HL-60/S4 treated with retinoic acid at 250 ng/mL for 4 days and 3 days (cell line): Measurements from ENCODE around the gene DYNC1LI2.
"Not testable (repeated sequence)": the region's sequence is repeated elsewhere in the genome, so short reads cannot be mapped to it uniquely, and the experiment has no call there.

Experiments used
- in situ Hi-C: fragments of 300-500 bp; cut with MboI; formaldehyde crosslinking; loops from 2 replicates; pipeline ENCODE4 v1.7.0; 2022; ENCODE audit warnings: low sequenced_read_pairs

DYNC1LI2 gene

DNA sequence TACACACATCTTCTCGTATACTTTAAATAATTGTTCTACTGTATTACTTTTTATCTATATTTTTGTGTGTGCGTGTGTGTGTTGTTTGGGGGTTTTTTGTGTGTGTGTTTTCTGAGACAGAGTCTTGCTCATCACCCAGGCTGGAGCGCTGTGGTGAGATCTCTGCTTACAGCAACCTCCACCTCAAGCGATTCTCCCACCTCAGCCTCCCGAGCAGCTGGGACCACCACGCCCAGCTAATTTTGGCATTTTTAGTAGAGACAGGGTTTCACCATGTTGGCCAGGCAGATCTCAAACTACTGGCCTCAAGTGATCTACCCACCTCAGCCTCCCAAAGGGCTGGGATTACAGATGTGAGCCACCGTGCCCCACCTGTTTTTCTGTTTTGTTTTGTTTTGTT lies 53.4 kb downstream of the DYNC1LI2 start:
- in situ Hi-C loops: no loop called here

GRCh38 chr16:66696669-66697630 lies 54.5 kb downstream of the DYNC1LI2 start, which contains the start of gene CMTM4:
Gene CMTM4 (minus strand): TSS chr16:66696743. CDS start chr16:66696525, 218 bp downstream.
- in situ Hi-C loops: no loop called here

DNA sequence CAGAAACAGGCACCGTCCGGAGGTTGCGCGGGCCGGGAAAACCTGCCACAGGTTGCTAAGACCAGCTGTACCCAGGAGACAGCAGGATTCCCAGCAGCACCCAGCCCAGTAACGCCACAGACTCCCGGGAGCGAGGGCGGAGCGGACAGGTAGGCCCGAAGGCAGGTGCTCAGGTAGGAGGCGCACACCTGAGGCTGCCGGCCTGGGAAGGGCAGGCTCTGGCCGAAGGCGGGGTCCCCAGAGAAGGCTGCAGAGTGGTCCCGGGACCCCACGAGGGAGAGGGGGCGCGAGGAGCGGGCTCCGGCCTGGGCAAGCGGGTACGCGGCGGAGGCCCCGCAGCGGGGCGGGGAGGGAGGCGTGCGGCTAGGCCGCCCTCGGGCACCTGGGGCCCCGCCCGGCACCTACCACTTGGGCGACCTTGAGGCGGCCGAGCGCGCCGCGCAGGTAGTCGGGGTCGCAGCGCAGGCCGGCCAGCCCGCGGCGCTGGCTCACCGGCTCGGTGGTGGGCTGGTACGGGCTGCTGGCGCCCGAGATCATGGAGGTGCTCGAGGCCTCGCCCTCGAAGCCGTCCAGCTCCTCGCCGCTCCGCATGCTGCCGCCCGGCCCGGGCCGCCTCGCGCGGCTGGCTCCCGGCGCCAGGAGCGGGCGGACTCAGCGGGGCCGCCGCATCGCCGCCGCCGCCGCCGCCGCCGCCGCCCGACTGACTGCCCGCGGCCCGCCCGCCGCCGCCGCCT lies 55.3 kb downstream of the DYNC1LI2 start:
- in situ Hi-C loops: no loop called here

- in situ Hi-C loops: no loop called here
Measured at GRCh38 chr16:66695471-66695934, 55.9 kb downstream of the DYNC1LI2 start.

- in situ Hi-C loops: no loop called here
Measured at GRCh38 chr16:66693149-66693548, 58.3 kb downstream of the DYNC1LI2 start.

GRCh38 chr16:66692341-66692740 lies 59.1 kb downstream of the DYNC1LI2 start:
- in situ Hi-C loops: no loop called here

DNA sequence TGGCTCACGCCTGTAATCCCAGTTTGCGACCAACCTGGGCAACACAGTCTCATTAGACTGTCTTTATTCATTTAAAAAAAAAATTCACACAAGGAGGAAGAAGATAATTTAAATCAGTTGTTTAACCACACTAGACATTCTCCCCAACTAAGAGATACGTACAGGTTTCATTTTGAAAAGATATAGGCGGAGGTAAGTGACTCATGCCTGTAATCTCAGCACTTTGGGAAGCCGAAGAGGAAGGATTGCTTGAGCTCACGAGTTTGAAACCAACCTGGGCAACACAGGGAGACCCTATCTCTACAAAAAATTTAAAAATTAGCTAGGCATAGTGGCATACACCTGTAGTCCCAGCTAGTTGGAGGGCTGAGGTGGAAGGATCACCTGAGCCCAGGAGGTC lies 60.2 kb downstream of the DYNC1LI2 start:
- in situ Hi-C loops: no loop called here

DNA sequence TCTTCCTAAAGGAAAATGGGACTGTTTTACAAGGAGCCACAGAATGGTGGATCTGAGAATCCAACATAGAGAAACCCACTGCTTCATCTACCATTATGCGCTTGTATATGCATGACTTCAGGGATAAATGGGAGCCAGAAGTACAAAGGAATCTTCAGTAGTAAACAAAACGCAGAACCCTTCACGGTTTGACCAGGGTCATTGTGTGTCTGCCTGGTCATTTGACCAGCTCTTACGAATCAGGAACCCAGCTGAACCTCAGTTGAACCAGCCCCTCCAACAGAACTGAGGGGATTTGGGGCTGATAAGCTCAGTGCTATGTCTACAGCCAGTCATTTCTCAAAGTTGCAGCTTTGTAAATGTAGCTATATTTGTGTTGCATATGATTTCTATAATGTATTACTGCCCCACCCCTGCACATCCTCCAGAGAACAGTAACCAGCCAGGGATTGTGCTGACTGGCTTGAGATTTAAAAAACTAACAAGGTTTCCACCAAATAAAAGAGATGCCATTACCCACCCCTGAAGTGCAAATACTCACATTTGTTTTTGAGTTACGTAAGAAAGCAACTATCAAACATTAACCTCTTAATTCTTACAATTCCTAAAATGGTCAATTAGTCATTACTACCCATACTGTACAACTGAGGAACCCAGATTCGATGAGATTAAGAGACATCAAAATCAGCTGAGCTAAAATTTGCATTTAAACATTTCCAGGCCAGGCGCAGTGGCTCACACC lies 61.1 kb downstream of the DYNC1LI2 start:
- in situ Hi-C loops: no loop called here

DNA sequence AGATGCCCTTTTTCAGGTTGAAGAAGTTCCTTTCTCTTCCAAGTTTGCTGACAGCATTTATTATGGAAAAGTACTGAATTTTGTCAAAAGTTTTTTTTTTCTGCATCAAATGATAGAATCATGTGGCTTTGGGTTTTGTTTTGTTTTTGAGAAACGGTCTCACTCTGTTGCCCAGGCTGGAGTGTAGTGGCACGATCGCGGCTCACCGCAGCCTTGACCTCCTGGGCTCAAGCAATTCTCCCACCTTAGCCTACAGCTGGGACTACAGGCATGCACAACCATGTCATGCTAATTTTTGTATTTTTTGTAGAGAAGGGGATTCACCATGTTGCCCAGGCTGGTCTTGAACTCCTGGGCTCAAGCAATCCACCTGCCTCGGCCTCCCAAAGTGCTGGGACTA lies 62.1 kb downstream of the DYNC1LI2 start:
- in situ Hi-C loops: no loop called here

DNA sequence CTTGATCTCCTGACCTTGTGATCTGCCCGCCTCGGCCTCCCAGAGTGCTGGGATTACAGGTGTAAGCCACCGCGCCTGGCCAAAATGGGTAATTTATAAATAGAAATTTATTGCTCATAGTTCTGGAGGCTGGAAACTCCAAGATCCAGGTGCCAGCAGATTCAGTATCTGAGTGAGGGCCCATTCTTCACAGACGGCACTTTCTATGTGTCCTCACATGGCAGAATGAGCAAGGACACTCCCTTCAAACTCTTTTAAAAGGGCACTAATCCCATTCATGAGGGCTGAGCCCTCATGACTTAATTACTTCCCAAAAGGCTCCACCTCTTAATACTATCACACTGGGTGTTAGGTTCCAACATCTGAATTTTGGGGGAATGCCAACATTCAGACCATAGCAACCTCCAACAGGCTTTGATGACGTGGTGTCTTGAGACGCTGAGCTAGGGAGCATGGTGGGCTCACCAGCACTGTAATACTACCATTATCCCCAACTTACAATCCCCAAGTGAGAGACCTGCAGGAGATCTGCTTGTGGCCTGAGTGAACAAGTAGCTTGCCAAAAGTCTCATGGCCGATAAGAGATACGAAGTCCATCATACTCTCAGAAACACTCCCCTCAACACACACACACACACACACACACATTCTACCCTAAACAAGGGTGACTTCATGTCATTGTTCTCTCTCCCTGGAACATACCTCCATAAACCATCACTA lies 63.3 kb downstream of the DYNC1LI2 start:
- in situ Hi-C loops: no loop called here

- in situ Hi-C loops: not testable (repeated sequence)
Measured at GRCh38 chr16:66685501-66686115, 65.8 kb downstream of the DYNC1LI2 start.

- in situ Hi-C loops: no loop called here
Measured at GRCh38 chr16:66682271-66682670, 69.1 kb downstream of the DYNC1LI2 start.

- in situ Hi-C loops: no loop called here
Measured at GRCh38 chr16:66681676-66682075, 69.7 kb downstream of the DYNC1LI2 start.

GRCh38 chr16:66678337-66678736 lies 73.1 kb downstream of the DYNC1LI2 start:
- in situ Hi-C loops: no loop called here

DNA sequence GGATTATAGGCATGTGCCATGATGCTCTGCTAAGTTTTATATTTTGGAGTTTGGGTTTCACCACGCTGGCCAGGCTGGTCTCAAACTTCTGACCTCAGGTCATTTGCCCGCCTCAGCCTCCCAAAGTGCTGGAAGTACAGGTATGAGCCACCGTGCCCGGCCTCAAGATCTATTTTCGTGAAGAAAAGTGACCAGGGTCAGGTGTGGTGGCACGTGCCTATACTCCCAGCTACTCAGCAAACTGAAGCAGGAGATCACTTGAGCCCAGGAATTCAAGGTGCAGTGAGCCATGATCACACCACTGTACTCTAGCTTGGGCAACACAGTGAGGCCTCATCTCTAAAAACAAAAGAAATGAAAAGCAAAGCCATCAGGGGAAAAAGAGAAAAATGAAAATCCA lies 73.6 kb downstream of the DYNC1LI2 start:
- in situ Hi-C loops: no loop called here

DNA sequence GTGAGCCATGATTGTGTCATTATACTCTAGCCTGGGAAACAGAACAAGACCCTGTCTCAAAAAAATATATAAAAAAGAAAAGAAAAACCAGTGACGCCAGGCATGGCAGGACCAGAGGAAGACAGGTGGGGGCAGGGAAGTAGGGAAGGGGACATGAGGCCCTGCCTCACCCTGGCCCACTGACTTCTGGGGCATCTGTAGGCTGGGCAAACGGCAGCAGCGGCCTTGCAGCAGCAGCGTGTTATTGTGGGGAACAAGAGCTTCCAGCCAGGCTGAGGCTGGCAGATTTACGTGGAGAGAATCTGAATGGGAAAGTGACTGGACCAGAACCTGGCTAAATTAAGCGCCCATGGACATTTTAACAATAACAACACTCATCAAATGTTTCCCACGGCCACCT lies 74.2 kb downstream of the DYNC1LI2 start:
- in situ Hi-C loops: no loop called here

- in situ Hi-C loops: no loop called here
Measured at GRCh38 chr16:66676599-66676998, 74.8 kb downstream of the DYNC1LI2 start.

DNA sequence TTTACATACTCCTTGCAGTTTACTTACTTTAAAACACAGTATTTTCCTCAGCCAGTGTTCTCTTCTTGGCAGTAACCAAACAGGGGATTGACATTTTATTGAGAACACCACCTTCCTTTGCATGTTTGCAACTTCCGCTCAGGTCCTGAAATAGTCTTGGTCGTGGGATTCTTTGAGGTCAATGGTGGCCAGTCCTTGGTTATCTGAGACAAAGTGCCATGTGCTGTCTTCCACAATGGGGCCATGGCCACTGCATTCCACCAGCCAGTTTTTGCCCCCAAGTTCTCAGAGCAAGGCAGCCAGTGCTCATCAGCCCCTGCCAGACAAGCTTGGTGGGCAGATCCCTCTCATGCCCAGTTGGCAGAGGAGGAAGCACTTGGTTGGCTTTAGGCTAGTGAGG lies 77.7 kb downstream of the DYNC1LI2 start:
- in situ Hi-C loops: no loop called here
